Neural cell (in vitro differentiated cells): ENCODE results near the gene TMED8. TPM values are rescaled to one million over a fixed set of nuclear protein-coding genes. Genes with fewer than 3 reads are reported as not detected.

Source experiments
- H2AFZ ChIP-seq: fragments of 200-600, 300-800 bp; sonication (generic), shearing (Covaris generic); 2 replicates; pipeline ENCODE4 v1.6.0; 2014; ENCODE audit warnings: low read depth, mild to moderate bottlenecking, antibody characterized with exemption, low read length, moderate library complexity
- H3F3A ChIP-seq: fragments of 200-600 bp; shearing (Covaris generic); 2 replicates; pipeline ENCODE4 v1.6.1; 2016; ENCODE audit warnings: mild to moderate bottlenecking, moderate library complexity, mixed read lengths, antibody characterized with exemption, low read length; ENCODE audit not compliant: insufficient read depth, poor library complexity, severe bottlenecking
- H3K27ac ChIP-seq: fragments of 200-600, 300-800 bp; sonication (generic), shearing (Covaris generic); 2 replicates; pipeline ENCODE4 v1.5.1; 2014; ENCODE audit warnings: mild to moderate bottlenecking, low read length, moderate library complexity
- H3K27me3 ChIP-seq: fragments of 300-800, 200-600 bp; sonication (generic), shearing (Covaris generic); 2 replicates; pipeline ENCODE4 v1.6.0; 2014; ENCODE audit warnings: mild to moderate bottlenecking, low read depth, low read length, moderate library complexity; ENCODE audit not compliant: insufficient read depth
- H3K36me3 ChIP-seq: fragments of 300-800, 200-600 bp; sonication (generic), shearing (Covaris generic); 2 replicates; pipeline ENCODE4 v1.5.1; 2014; ENCODE audit warnings: mild to moderate bottlenecking, antibody characterized with exemption, low read length, moderate library complexity; ENCODE audit not compliant: insufficient read depth
- H3K4me2 ChIP-seq: fragments of 300-800, 200-600 bp; sonication (generic), shearing (Covaris generic); 2 replicates; pipeline ENCODE4 v1.6.0; 2014; ENCODE audit warnings: mild to moderate bottlenecking, low read length
- H3K4me3 ChIP-seq: fragments of 300-800, 200-600 bp; sonication (generic), shearing (Covaris generic); 2 replicates; pipeline ENCODE4 v1.5.1; 2014; ENCODE audit warnings: mild to moderate bottlenecking, low read length, moderate library complexity
- H3K79me2 ChIP-seq: fragments of 200-600 bp; shearing (Covaris generic); replicated peaks from 2 replicates; pipeline ENCODE4 v1.6.0; 2014; ENCODE audit warnings: mild to moderate bottlenecking, low read length, moderate library complexity; ENCODE audit not compliant: insufficient read depth
- H3K9ac ChIP-seq: fragments of 300-800, 200-600 bp; sonication (generic), shearing (Covaris generic); 2 replicates; pipeline ENCODE4 v1.6.1; 2016; ENCODE audit warnings: mild to moderate bottlenecking, low read length, mixed read lengths
- H3K9me2 ChIP-seq: fragments of 200-600 bp; shearing (Covaris generic); 2 replicates; pipeline ENCODE4 v1.6.1; 2016; ENCODE audit warnings: mild to moderate bottlenecking, low read length, mixed read lengths; ENCODE audit not compliant: insufficient read depth
- H3K9me3 ChIP-seq: fragments of 200-600, 300-800 bp; sonication (generic), shearing (Covaris generic); 2 replicates; pipeline ENCODE4 v1.6.1; 2016; ENCODE audit warnings: mild to moderate bottlenecking, mixed run types, low read length, moderate library complexity, mixed read lengths
- H4K20me1 ChIP-seq: fragments of 200-600 bp; shearing (Covaris generic); 2 replicates; pipeline ENCODE4 v1.6.1; 2016; ENCODE audit warnings: mild to moderate bottlenecking, mixed run types; ENCODE audit not compliant: insufficient read depth
- EP300 ChIP-seq: fragments of 450-650 bp; conservative IDR thresholded peaks from 2 replicates; pipeline ENCODE4 v1.6.1; 2014; ENCODE audit warnings: antibody characterized with exemption, mild to moderate bottlenecking, moderate library complexity; ENCODE audit not compliant: poor library complexity, severe bottlenecking
- EZH2 ChIP-seq: fragments of 200-600, 300-800 bp; shearing (Covaris generic), sonication (generic); IDR thresholded peaks from 2 replicates; pipeline ENCODE4 v1.6.1; 2014; ENCODE audit warnings: antibody characterized with exemption, low read length, borderline replicate concordance, mild to moderate bottlenecking; ENCODE audit not compliant: insufficient read depth, poor library complexity, severe bottlenecking
- MXI1 ChIP-seq: fragments of 450-650 bp; conservative IDR thresholded peaks from 2 replicates; pipeline ENCODE4 v1.6.1; 2014; ENCODE audit warnings: antibody characterized with exemption, mild to moderate bottlenecking; ENCODE audit not compliant: poor library complexity, severe bottlenecking
- POLR2AphosphoS5 ChIP-seq: IDR thresholded peaks from 2 replicates; pipeline ENCODE4 v1.6.1; 2012
- RAD21 ChIP-seq: fragments of 450-650 bp; conservative IDR thresholded peaks from 2 replicates; pipeline ENCODE4 v1.6.1; 2014; ENCODE audit warnings: antibody characterized with exemption, mild to moderate bottlenecking, moderate library complexity
- SMC3 ChIP-seq: fragments of 450-650 bp; conservative IDR thresholded peaks from 2 replicates; pipeline ENCODE4 v1.6.1; 2014; ENCODE audit warnings: antibody characterized with exemption, mild to moderate bottlenecking, moderate library complexity; ENCODE audit not compliant: poor library complexity
- TAF1 ChIP-seq: IDR thresholded peaks from 2 replicates; pipeline ENCODE4 v1.6.1; 2012; ENCODE audit warnings: low read depth
- polyA plus RNA-seq: library from polyadenylated mRNA; depleted of rRNA; stranded (reverse); fragments of >200 nt; gene quantifications from 2 replicates; pipeline ENCODE4 v1.2.3, GENCODE V29; 2014
- TF ChIP-seq, protein P1 (sequence below): IDR thresholded peaks from 2 replicates; pipeline ENCODE4 v1.6.1; 2012; ENCODE audit warnings: borderline replicate concordance
- TF ChIP-seq, protein P2 (sequence below): fragments of 450-650 bp; IDR thresholded peaks from 2 replicates; pipeline ENCODE4 v1.5.1; 2014; ENCODE audit warnings: antibody characterized with exemption, mild to moderate bottlenecking, moderate library complexity; ENCODE audit not compliant: poor library complexity, severe bottlenecking

Gene TMED8
- polyA plus RNA-seq, 1 donor from 2014 or later: 16.5 TPM

DNA sequence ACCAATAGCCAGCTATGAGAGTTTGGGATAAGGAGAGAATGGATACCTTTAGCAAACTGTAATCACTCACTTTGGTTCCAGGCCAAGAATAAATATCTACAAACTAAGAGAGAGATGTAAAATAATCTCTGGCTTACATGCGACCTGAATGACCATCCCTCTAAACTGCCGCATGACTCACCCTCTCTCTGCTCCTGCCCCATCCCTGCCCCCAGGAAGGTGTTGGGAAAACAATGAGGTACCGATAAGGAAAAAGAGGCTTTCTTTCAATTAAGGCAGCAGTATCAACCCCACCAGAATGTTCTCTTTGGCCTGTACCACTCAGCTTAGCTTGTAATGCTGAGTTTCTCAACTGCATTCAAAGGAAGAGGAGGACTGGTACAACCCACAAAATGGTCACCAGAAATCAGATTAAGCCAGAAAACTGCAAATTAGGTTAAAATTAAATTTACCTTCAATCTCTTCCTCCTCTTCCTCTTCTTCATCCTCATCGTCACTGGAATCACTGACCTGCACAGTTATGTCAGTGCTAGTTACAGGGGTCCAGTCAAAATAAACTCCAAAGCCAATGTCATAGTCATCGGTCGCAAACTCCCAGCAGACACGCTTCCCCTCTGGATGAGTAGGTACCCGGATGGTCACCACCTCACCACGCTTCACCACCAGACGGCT lies 34.0 kb downstream of the TMED8 start:
- Histone ChIP-seq H3F3A (no peaks in the 10 kb centered on the region), H3K4me2 (no peak overlapping the region), H3K9me3 (no peaks in the 10 kb centered on the region), H4K20me1 (no peaks in the 10 kb centered on the region), H3K27ac (no peak overlapping the region), H2AFZ (no peak overlapping the region), H3K79me2 (no peaks in the 10 kb centered on the region), H3K9me2 (no peaks in the 10 kb centered on the region), H3K27me3 (no peaks in the 10 kb centered on the region), H3K9ac (no peak overlapping the region), H3K4me3 (no peak overlapping the region), H3K36me3 (no peaks in the 10 kb centered on the region)
- TF ChIP-seq, protein P1, sequence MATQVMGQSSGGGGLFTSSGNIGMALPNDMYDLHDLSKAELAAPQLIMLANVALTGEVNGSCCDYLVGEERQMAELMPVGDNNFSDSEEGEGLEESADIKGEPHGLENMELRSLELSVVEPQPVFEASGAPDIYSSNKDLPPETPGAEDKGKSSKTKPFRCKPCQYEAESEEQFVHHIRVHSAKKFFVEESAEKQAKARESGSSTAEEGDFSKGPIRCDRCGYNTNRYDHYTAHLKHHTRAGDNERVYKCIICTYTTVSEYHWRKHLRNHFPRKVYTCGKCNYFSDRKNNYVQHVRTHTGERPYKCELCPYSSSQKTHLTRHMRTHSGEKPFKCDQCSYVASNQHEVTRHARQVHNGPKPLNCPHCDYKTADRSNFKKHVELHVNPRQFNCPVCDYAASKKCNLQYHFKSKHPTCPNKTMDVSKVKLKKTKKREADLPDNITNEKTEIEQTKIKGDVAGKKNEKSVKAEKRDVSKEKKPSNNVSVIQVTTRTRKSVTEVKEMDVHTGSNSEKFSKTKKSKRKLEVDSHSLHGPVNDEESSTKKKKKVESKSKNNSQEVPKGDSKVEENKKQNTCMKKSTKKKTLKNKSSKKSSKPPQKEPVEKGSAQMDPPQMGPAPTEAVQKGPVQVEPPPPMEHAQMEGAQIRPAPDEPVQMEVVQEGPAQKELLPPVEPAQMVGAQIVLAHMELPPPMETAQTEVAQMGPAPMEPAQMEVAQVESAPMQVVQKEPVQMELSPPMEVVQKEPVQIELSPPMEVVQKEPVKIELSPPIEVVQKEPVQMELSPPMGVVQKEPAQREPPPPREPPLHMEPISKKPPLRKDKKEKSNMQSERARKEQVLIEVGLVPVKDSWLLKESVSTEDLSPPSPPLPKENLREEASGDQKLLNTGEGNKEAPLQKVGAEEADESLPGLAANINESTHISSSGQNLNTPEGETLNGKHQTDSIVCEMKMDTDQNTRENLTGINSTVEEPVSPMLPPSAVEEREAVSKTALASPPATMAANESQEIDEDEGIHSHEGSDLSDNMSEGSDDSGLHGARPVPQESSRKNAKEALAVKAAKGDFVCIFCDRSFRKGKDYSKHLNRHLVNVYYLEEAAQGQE: no peak
- TF ChIP-seq TAF1 (no peak), SMC3 (no peak), POLR2AphosphoS5 (no peak), EZH2 (no peak), EP300 (no peak), RAD21 (no peak), MXI1 (no peak)
- TF ChIP-seq, protein P2, sequence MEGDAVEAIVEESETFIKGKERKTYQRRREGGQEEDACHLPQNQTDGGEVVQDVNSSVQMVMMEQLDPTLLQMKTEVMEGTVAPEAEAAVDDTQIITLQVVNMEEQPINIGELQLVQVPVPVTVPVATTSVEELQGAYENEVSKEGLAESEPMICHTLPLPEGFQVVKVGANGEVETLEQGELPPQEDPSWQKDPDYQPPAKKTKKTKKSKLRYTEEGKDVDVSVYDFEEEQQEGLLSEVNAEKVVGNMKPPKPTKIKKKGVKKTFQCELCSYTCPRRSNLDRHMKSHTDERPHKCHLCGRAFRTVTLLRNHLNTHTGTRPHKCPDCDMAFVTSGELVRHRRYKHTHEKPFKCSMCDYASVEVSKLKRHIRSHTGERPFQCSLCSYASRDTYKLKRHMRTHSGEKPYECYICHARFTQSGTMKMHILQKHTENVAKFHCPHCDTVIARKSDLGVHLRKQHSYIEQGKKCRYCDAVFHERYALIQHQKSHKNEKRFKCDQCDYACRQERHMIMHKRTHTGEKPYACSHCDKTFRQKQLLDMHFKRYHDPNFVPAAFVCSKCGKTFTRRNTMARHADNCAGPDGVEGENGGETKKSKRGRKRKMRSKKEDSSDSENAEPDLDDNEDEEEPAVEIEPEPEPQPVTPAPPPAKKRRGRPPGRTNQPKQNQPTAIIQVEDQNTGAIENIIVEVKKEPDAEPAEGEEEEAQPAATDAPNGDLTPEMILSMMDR: no peak

DNA sequence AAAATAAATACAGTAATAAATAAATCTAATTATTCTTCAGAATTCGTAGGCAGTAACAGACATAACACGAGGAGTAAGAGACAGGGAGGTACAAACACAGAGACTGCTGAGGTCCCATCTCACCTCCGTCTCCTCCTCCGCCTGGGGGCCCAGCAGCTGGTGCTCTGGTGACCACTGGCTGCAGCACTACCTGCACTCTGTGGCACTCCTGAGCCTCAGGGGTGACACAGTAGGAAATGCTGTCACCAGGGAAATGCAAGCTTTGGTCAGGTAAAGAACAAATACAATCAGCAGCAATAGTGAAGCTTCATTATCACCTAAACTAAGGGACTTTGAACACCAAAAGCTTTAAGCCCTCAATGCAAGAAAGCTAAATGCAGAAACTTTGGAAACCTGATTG lies 36.5 kb downstream of the TMED8 start:
- H3K79me2 ChIP-seq: no peaks in the 10 kb centered on the region
- H3K36me3 ChIP-seq: no peaks in the 10 kb centered on the region
- no peak overlapping the region for H3K9ac ChIP-seq
- H3K9me3 ChIP-seq: no peaks in the 10 kb centered on the region
- no peak overlapping the region for H3K27ac ChIP-seq
- no peaks in the 10 kb centered on the region for H4K20me1 ChIP-seq
- H3K9me2 ChIP-seq: no peaks in the 10 kb centered on the region
- H3K4me3 ChIP-seq: no peak overlapping the region
- no peak overlapping the region for H2AFZ ChIP-seq
- no peak for TF ChIP-seq TAF1
- TF ChIP-seq RAD21: no peak
- no peak for TF ChIP-seq EZH2
- TF ChIP-seq POLR2AphosphoS5: no peak
- H3K4me2 ChIP-seq: no peak overlapping the region
- H3F3A ChIP-seq: no peaks in the 10 kb centered on the region
- no peaks in the 10 kb centered on the region for H3K27me3 ChIP-seq
